Measurements from ENCODE around the gene BPIFB4.
"Not testable (repeated sequence)": the region's sequence is repeated elsewhere in the genome, so short reads cannot be mapped to it uniquely, and the experiment has no call there.

BPIFB4 gene

DNA sequence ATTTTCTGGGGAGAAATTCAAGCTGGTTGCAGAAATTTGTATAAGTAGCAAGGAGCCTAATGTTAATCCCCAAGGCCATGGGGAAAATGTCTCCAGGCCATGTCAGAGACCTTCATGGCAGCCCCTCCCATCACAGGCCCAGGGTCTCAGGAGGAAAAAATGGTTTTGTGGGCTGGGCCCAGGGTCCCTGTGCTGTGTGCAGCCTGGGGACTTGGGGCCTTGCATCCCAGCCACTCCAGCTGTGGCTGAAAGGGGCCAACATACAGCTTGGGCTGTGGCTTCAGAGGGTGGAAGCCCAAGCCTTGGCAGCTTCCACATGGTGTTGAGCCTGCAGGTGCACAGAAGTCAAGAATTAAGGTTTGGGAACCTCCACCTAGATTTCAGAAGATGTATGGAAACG, 42.9 kb downstream of the BPIFB4 start:
- not testable (repeated sequence) for DNase-seq

- no peak for DNase-seq
Observed at GRCh38 chr20:33124261-33124660, 44.8 kb downstream of the BPIFB4 start.

- DNase-seq, result no peak
Observed at GRCh38 chr20:33124994-33125393, 45.6 kb downstream of the BPIFB4 start.

DNA sequence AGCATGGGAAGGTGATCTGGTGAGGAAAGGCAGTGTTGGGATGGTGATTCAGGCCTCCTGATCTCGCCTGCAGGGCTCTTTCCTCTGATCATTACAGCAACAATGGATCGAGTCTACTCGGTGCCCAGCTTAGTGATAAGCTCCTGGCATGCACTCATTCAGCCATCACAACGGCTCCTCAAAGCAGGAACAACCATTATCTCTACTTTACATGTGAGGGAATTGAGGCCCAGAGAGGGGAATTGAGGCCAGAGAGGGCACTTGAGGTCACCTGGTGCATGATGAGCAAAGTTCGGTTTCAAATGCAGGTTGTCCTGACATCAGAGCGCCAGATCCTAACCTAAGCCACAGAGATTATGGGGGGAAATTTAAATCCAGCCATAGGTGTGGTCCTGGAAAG, 46.5 kb downstream of the BPIFB4 start:
- no peak for DNase-seq

GRCh38 chr20:33127422-33128097, 48.1 kb downstream of the BPIFB4 start:
- DNase-seq, result no peak

GRCh38 chr20:33130568-33131061, 51.2 kb downstream of the BPIFB4 start:
- no peak for DNase-seq

DNA sequence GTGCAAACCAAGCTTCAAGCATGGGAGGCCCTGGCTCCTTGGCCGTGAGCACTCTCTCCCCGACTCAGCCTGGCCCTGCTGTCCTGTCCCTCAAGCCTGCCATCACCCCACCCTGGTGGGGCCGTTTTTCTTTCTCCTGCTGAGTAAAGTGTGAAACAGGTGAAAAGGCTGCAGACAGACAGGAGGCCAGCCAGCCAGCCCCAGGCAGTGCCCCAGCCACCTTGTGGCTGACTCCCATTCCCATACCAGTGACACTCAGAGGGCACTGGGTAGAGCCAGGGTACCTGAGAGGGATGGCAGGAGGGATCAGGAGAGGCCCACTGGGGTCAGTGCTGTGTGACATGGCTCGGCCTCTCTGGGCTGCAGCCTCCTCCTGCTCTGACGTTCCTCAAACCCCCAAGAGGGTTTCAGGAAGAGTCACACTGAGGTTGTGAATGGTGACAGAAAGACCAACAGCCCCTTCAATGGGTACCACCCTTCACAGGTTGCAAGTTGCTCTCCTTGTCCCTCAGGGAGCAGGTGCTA, 52.6 kb downstream of the BPIFB4 start:
- no peak for DNase-seq

DNA sequence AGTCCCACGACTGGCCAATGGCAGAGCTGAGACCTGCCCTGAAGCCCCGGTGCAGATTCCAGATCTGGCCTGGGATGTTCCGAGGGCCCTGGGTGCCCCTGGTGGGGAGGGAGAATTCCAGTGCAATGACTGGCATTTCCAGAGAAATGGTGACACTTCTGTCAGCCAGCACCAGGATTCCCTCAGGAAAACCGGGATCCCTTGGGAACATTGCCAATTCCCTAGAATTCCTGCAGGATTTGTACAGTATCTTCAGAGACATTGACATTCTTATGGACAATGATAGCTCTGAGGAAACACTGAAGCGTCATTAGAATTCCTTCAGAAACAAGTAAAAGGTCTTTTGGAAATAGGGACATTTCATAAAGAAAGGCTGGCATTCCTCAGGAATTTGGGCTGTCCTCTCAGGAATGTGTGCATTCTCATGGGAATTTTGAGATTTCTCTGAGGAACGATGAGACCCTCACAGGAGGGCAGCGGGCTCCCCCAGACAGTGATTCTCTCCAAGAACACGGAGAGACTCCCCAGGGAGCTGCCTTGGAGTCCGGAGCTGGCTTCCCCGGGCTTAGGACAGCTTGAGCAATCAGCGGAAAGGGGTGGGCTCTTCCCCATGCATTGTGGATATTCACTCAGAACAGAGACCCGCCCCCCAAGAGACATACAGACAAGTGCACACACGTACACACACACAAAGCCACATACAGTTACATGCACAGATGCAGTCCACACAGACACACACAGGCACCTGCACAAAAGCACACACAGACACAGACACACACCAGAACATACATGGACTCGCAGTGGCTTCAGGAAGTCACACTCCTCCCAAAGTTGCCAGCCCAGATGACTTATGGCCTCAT, 53.3 kb downstream of the BPIFB4 start:
- no peak for DNase-seq

GRCh38 chr20:33133373-33133941, 54.0 kb downstream of the BPIFB4 start:
- no peak for DNase-seq

- no peak for DNase-seq
Observed at GRCh38 chr20:33137195-33137594, 57.8 kb downstream of the BPIFB4 start.

DNA sequence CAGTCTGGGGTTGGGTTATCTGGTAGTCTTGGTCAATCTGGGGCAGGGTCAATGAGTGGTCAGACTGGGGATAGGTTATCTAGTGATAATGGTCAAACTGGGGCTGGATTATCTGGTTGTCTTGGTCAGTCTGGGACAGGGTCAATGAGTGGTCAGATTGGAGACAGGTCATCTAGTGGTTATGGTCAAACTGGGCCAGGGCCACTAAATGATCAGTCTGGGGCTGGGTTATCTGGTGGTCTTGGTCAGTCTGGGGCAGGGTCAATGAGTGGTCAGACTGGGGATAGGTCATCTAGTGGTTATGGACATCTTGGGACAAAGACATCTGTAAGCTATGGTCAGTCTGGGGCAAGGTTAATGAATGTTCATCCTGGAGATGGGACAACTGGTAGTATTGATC, 60.0 kb downstream of the BPIFB4 start:
- DNase-seq, result no peak

- DNase-seq, result no peak
Observed at GRCh38 chr20:33145521-33145920, 66.1 kb downstream of the BPIFB4 start.

GRCh38 chr20:33147299-33147698, 67.9 kb downstream of the BPIFB4 start:
- no peak for DNase-seq

DNA sequence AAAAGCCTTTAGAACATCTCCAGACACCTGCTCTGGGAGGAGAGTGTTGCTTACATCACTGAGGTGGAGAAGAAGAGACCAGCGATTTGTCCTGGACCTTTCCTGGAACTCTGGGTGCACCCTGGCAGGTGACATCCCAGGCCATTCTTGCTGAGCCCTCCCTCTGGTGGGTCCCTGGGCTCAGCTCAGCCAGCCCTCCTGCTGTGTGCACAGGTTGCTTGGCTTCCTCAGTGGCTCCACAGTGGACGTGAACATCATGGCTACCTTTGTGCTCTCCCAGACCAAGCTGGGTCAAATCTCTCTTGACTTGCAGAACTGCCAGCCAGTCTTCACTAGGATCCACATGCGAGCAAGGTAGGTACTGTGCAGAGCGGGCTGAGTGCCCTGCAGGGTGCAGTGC, 68.6 kb downstream of the BPIFB4 start:
- no peak for DNase-seq

- DNase-seq, result no peak
Observed at GRCh38 chr20:33154252-33154651, 74.8 kb downstream of the BPIFB4 start.

- DNase-seq, result no peak
Observed at GRCh38 chr20:33158637-33159385, 79.4 kb downstream of the BPIFB4 start.

GRCh38 chr20:33159713-33160112, 80.3 kb downstream of the BPIFB4 start:
- no peak for DNase-seq

DNA sequence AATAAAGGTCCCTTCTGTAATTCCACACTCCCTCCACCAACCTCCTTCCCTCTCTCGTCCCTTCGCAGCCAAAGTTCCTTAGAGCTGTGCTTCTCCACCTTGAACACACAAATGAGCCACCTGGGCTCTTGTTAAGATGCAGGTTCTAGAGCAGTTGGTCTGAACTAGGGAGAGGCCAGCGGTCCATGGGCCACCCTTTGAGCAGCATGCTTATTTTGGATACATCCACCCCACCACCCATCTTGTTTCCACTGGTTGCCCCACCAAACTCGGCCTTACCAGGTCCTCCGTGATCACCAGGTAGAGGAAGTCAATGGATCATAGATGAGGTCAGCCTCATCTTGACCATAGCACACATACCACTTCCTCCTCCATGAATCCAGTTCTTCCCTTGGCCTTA, 81.2 kb downstream of the BPIFB4 start:
- DNase-seq, result no peak

Data from NCI-H1436 (cell line).